ENCODE data around the gene RMI2.
"Not testable (repeated sequence)": the region's sequence is repeated elsewhere in the genome, so short reads cannot be mapped to it uniquely, and the experiment has no call there.

Gene RMI2

DNA sequence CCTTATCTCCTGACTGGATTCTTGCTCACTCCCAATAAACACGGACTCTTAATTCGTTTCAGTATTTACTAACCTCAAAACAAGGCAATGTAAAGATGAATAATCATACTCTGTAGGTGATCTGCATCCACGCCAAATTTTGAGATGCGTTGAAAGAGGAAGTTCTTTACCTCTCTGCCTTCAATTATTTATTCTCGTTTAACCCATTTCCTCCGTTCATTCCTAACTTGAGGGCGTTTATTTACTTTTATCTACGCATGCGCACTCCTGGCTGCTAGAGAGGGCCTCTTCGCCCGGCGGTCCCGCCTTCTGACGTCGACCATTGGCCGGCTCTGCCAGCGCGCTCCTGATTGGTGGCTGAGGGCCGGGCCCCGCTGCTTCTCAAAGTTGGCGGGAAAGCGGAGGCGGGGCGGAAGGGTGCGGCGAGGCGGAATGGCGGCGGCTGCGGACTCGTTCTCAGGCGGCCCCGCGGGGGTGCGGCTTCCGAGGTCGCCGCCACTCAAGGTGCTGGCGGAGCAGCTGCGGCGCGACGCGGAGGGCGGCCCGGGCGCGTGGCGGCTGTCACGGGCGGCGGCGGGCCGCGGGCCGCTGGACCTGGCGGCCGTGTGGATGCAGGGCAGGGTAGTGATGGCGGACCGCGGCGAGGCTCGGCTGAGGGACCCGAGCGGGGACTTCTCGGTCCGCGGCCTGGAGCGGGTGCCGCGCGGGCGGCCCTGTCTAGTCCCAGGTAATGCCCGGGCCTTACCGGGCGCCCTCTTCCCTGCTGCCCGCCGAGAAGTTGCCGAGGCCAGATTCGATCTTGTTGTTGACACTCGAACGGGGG lies at the start of gene RMI2:
Gene RMI2 (plus strand): TSS at position 420 of the 823 bp plus-strand sequence. CDS start 13 bp downstream, at position 433.
- peak; percentile 89 for DNase-seq (ENCODE audit: low read depth)

DNA sequence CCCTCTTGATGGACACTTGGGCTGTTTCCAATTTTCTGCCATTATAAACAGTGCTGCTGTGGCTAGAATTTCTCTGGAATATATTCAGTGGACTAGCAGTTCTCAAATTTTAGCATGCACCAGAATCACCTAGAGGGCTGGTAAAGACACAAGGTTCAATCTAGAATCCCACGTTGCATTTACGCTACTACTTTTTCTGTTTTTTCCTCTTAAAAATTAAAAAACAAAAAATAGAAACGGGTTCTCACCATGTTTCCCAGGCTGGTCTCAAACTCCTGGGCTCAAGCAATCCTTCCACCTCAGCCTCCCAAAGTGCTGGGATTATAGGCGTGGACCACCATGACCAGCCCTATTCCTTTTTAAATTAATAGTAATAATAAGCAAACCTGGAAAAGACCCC lies 49.6 kb upstream of the RMI2 start:
- DNase-seq (ENCODE audit: low read depth) = no peak

DNA sequence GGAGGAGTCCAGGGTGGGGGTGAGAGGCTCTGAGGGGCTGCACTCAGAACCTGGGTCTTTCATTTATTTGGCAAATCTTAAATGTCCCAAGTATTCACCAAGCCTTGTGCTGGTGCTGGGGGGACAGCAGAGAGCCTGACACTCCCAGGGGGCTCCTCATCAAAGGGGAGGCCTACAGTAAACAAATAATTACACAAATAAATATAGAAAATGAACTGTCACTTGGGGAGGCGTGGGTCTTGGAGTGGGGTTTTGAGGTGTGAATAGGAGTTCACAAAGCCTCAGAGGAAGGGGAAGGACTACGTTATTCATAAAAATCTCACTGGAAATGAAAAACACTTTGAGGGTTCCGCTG lies 48.9 kb upstream of the RMI2 start:
- DNase-seq (ENCODE audit: low read depth) = no peak

DNA sequence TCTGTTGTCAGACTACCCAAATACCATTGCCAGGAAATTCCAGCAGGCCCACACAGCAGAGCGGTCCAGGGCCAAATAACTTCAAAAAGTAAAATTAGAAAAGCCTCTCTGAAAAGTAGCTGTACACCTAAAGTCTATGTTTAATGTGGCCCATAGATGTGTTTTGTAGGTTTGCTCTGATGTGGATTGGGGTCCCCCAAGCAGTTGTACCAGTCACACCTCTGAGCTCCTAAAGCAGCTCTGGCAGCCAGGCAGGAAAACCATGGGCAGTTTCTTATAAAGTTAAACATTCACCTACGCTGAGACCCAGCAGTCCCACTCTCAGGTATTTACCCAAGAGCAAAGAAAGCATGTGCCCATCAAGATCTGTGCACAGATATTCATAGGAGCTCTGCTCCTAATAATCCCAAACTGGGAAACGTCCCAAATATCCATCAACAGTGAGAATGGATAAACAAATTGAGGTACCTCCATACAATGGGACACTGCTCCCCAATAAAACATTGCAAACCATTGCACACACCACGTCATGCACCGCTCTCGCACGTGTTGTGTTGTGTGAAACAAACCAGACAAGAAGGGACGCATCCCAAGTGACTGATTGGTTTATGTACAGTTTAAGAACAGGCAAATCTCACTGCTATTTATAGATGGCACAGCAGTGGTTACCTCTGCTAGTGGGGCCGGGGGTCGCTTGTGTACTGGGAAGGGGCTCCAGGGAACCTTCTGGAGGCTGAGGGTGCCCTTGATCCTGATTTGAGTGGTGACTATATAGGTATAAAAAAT lies 48.4 kb upstream of the RMI2 start:
- DNase-seq (ENCODE audit: low read depth) = no peak

DNA sequence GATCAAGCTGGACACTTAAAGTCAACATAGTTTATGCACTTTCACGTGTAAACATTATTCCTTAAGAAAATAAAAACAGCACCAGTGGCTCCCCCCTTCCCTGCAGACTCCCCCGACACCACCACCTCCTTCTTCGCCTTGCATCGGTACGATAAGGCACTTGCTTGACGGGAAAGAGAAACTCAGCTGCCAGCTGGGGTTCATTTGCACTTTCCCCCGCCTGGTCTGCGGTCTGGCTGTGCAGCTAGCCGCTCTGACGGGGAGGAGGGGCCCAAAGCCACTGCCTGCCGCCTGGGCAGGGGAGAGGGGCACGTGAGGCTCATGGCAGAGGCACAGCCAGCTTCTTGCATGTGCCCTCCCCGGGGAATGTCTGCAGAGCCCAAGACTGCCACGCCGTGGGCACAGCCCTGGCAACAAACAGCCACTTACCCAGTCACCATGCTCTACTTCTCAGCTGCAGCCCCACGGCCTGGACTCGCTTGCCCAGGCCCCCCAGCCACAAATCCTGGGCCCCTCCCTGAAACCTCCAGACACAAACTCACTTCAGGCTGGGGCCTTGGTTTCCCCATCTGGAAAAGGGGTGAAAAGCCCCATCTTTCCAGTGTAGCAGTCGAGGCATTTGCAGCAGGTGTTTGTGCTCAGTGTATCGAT lies 47.6 kb upstream of the RMI2 start:
- DNase-seq (ENCODE audit: low read depth) = peak; percentile 39

DNA sequence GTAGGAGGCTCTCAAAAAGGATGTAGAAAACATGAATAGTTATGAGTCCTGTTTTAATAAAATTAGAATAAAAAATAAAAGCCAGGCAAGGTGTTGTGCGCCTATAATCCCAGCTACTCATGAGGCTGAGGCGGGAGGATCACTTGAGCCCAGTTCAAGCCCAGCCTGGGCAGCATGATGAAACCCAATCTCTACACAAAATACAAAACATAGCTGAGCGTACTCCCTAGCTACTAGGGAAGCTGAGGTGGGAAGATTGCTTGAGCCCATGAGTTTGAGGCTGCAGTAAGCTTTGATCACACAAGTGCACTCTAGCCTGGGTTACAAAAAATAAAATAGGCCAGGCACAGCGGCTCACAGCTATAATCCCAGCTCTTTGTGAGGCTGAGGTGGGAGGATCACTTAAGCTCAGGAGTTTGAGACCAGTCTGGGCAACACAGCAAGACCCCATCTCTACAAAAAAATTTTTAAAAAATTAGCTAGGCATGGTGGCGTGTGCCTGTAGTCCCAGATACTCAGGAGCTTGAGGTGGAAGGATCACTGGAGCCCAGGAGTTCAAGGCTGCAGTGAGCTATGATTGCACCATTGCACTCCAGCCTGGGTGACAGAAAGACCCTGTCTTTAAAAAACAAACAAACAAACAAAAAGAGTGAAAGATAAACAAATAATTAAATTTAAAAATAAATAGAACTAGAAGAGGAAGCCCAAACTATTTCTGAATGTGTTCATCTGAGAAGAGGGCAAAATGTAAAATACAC lies 46.9 kb upstream of the RMI2 start:
- DNase-seq (ENCODE audit: low read depth) = no peak

DNA sequence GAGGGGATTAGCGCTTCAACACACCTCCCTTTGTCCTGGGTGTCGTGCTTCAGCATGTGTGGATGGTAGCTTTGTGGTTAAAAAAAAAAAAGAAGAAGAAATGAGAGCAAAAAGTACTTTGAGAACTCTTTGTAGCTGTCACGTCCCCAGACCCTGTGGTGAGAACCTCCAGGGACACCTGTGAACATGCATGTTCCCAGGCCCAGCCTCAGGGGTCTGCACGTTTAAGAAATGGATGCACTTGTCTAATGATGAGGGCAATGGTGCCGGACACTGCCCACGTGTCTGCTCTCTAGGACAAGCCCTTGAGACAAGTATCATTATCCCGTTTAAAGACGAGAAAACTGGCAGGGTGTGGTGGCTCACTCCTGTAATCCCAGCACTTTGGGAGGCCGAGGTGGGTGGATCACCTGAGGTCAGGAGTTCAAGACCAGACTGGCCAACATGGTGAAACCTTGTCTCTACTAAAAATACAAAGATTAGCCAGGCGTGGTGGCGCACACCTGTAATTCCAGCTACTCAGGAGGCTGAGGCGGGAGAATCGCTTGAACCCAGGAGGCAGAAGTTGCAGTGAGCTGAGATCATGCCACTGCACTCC lies 46.2 kb upstream of the RMI2 start:
- not testable (repeated sequence) for DNase-seq (ENCODE audit: low read depth)

DNA sequence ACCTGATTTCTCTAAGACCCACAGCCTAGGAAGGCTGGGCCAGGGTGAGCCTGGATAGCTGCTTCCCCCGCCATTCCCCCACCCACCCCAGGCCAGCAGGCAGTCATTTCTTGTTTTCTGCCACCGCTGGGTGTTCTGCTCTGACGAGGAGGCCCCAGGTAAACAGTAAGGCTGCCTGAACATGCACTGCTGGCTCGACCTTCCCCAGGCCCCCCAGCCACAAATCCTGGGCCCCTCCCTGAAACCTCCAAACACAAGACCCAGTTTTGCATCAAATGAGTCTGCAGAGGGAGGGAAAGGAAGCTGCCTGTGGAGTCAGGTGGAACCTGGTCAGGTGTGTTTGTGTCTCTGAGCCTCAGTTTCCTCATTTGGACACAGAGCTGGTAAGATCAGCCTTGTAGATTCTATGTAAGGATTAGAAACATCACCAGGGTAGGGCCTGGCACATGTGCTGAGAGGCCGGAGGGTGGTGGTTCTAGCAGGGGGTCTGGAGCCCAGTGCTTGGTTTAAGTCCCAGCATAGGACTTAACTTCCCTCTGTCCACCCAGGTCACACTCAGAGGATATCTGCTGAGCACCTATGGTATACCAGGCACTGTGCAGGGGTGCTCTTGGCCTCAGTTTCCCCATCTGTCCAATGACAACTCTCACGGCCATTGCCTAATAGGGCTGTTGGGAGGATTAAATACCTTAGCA lies 45.2 kb upstream of the RMI2 start:
- no peak for DNase-seq (ENCODE audit: low read depth)

DNA sequence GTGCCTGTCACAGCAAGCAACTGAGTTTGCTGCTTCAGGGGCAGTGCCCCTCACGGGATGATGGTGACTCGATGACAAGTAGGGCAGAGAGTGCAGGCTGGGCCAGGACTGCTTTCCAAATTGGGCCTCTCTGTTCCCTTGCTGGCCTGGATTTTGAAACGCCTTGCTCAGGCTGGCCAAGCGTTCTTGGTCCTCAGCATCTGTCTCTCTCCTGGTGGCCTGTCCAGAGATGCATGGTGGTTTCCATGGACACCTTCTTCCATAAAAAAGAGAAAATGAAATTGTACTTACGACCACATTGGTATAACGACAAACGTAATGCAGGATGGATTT lies 44.7 kb upstream of the RMI2 start:
- no peak for DNase-seq (ENCODE audit: low read depth)

DNA sequence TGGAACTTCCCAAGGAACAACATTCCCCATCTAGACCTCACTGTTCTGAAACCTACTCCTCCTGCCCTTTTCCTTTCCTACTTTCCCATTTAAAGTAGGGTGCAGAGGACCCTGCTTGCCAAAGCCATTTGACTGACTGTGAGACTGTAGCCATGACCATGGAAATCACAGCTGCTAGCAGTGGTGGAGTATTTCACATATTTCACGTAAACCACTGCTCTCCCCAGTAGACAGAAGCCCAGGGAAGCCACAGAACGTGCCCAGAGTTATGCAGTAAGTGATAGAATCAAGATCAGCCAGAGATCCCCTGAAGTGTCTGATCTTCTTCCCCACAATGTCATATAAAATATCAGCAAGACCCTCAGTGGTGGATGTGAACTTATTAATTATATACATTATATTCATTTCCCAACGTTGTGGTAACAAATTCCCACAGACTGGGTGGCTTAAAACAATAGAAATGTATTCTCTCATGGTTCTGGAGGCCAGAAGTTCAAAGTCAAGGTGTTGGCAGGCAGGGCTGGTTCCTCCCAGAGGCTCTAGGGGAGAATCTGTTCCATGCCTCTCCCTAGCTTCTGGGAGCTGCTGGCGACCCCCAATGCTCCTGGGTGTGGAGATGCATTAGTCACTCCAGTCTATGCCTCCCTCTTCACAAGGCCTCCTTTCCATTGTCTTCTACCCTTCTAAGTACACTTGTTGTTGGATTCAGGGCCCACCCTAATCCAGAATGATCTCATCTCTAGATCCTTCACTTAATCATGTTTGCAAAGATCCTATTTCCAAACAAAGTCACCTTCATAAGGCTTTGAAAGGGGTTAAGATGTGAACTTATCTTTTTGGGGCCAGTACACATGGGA lies 43.4 kb upstream of the RMI2 start:
- DNase-seq (ENCODE audit: low read depth) = no peak

DNA sequence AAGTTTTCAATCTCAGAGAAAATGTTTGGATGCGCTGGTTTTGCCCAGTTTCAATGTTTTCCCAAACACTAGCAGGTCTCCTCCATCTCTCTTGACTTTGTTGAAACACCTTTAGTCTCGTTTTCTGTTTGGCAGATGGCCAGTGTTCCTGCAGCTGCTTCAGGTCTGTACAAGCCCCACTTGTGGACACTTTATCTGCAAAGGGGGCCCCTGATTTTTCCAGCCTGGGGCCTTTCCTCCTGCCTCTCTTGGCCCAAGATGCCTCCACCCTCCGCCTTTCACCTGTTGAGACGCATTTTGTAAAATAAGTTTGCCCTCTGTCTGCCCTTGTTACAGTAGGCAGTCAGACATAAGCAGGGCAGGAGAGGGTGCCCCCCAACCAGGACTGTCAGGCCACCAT lies 42.3 kb upstream of the RMI2 start:
- no peak for DNase-seq (ENCODE audit: low read depth)

DNA sequence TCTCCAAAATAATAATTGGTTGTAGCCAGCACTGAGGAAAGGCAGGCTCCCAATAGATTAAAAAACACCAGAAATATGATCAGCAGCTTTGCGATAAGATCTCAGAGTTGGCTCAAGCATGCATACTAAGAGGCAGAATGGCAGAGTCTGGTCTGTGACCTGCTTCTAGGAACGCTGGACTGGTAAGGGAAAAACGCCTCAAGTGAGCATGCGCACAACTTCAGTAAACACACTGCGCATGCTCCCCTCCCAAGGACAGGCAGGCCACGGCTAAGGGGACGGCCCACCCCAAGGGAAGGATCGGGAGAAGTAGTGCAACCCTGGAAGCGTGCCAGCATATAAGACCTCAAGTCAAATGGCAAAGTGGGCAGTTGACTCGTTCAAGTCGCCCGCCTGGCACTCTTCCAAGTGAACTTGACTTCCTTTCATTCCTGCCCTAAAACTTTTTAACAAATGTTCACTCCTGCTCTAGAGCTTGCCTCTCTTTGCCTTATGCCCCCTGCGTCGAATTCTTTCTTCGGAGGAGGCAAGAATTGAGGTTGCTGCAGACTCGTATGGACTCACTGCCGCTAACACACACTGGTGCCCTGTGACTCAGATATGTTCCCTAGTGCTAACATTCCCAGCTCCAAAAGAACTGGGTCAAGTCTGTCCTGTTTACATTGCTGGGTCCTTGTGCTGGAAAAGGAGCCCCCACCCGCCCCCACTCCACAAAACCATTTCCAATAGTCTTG lies 41.7 kb upstream of the RMI2 start:
- no peak for DNase-seq (ENCODE audit: low read depth)

DNA sequence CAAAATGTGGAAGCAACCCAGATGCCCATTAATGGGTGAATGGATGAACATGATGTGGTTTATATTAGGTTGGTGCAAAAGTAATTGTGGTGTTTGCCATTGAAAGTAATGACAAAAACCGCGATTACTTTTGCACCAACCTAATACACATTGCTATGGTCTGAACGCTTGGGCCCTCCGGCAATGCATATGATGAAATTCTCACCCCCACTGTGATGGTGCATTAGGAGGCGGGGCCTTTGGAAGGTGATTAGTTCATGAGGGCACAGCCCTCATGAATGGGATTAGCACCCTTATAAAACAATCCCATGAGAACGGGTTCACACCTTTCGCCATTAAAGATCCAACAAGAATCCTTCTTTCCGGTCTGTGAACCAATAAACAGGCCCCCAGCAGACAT lies 38.9 kb upstream of the RMI2 start:
- no peak for DNase-seq (ENCODE audit: low read depth)

DNA sequence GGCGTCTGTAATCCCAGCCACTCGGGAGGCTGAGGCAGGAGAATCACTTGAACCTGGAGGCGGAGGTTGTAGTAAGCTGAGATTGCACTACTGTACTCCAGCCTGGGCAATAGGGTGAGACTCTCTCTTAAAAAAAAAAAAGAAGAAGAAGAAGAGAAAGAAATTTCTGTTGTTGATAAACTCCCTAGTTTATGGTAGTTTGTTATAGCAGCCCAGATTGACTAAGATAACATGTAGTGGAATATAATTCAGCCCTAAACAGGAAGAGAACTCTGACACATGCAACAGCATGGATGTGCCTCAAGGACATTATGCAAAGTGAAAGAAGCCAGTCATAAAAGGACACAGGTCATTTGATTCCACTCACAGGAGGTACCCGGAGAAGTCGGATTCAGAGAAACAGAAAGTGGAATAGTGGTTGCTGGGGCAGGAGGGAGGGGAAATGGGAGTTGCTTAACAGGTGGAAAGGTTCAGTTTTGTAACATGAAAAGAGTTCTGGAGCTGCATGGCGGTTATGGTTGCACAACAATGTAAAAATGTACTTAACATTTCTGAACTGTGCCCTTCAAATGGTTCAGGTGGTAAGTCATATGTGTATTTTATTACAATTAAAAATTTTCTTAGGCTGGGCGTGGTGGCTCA lies 38.1 kb upstream of the RMI2 start:
- DNase-seq (ENCODE audit: low read depth) = no peak

DNA sequence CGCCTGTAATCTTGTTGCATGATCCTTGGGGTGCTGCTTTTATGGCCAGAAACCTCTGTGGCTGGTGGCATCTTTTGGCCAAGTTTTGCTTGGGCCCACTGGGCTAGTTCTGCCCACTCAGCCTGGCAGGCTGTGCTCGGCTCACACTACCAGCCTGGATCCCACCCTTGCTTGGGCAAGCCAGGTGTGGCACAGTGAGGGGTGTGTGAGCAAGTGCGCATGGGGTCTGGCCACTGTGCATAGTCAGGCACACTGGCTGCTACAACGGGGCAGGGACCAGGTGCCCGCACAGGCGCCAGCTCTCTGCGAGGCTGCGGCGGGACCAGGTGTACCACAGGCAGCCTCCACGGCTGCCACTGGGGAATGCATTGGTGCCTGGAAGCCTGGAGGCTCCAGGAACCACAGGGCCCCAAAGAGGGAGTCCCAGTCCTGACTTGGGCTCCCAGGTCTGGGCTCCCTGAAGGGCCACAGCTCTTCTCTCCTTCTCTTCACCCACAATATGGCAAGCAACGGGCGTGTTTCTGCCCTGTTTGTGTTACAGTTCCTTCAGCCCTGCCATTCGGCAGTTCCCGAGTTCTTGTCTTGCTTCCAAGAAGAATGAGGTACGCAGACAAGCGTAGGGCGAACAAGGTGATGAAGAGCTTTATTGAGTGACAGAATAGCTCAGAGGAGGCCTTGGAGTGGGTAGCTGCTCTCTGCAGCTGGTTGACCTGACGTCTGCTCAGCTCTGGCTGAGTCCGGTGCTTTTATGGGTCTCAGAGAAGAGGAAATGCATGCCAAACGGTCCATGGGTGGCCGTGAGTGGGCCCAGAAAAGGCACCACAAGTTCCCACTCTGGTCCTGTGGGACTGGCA lies 37.4 kb upstream of the RMI2 start:
- DNase-seq (ENCODE audit: low read depth) = no peak

DNA sequence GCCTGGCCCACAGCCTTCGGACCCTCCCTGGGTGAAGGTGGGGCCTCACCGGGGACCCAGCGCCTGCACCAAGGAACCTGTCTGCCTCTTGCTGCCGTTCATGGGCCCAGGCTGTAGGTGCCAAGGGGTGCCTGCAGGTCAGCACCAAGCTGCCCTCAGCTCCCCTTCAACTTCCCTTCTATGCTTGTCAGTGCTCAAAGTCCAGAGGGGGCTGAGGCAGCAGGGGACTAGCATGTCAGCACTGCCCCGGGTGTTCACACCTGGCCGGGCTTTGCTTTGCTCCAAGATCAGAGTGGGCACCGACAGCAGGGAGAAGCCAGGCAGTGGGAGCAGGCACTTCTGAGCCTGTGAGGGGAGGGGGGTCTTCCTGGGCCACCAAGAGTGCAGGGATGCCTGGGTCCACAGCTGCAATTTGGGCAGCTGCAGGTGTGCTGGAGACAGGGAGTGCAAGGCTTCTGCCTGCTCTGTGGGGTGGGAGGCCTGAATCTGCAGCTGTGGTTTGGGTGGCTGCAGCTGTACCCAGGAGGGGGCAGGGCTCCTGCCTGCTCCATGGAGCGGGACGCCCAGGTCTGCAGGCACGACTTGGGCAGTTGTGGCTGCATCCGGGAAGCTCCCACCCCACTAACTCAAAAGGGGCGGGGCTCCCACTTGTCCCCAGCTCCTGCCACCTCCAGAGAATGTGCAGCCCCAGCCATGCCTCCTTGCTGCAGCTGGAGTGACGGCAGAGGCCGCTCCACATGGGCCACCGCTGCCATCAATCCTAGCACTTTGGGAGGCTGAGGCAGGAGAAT lies 36.6 kb upstream of the RMI2 start:
- DNase-seq (ENCODE audit: low read depth) = no peak

DNA sequence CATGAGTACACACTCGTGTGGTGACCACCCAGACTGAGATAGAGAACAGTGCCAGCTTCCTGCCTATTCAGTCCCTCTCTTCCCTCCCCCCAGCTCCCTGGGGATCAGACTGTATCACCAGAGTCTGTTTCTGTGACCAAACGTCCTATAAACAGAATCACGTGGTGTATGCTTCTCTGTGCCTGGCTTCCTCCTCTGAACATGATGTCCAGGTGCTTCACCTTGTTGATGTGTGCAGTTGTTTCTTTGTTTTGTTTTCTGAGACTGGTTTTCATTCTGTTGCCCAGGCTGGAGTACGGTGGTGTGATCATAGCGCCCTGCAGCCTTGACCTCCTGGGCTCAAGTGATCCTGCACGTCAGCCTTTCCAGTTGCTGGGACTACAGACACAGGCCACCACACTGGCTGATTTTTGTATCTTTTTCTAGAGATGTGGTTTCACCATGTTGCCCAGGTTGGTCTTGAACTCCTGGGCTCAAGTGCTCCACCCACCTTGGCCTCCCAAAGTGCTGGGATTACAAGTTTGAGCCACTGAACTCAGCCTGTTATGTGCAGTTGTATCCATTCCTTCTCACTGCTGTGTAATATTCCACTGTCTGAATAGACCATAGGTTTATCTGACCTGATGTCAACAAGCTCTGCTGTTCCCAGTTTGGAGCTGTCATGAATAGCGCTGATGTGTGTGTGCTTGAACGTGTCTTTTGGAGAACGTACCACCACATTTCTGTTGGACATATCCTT lies 35.2 kb upstream of the RMI2 start:
- no peak for DNase-seq (ENCODE audit: low read depth)
